GM19468 (cell line): Measurements from ENCODE around the gene PDF.
"Not testable (repeated sequence)": the region's sequence is repeated elsewhere in the genome, so short reads cannot be mapped to it uniquely, and the experiment has no call there.

Experiments used
- ATAC-seq: cut with Tn5 transposase; IDR thresholded peaks from one replicate; pipeline ENCODE4 v1.9.1; 2021; ENCODE audit warnings: mild to moderate bottlenecking, moderate library complexity, moderate number of reproducible peaks; ENCODE audit not compliant: unreplicated experiment; ENCODE audit errors: extremely low read depth

PDF gene

GRCh38 chr16:69330286-69331109 is at the start of gene PDF:
TSS of gene PDF (minus strand) at chr16:69330588. CDS start at chr16:69330570, 18 bp downstream.
- ATAC-seq: peak; percentile 88

- ATAC-seq: no peak
Observed at GRCh38 chr16:69378760-69379159, 48.4 kb upstream of the PDF start.

- no peak for ATAC-seq
Observed at GRCh38 chr16:69378036-69378435, 47.6 kb upstream of the PDF start.

GRCh38 chr16:69376393-69377059 is 46.1 kb upstream of the PDF start:
- ATAC-seq: no peak

GRCh38 chr16:69373019-69373418 is 42.6 kb upstream of the PDF start:
- no peak for ATAC-seq

- ATAC-seq: no peak
Observed at GRCh38 chr16:69371564-69371963, 41.2 kb upstream of the PDF start.

GRCh38 chr16:69368866-69369265 is 38.5 kb upstream of the PDF start:
- no peak for ATAC-seq

GRCh38 chr16:69367980-69368379 is 37.6 kb upstream of the PDF start:
- ATAC-seq: no peak

GRCh38 chr16:69366431-69366830 is 36.0 kb upstream of the PDF start:
- ATAC-seq: no peak

GRCh38 chr16:69365901-69366300 is 35.5 kb upstream of the PDF start:
- no peak for ATAC-seq

GRCh38 chr16:69364088-69364487 is 33.7 kb upstream of the PDF start:
- no peak for ATAC-seq

- ATAC-seq: no peak
Observed at GRCh38 chr16:69363281-69363717, 32.9 kb upstream of the PDF start.

GRCh38 chr16:69360070-69360469 is 29.7 kb upstream of the PDF start:
- not testable (repeated sequence) for ATAC-seq

- no peak for ATAC-seq
Observed at GRCh38 chr16:69351309-69352027, 21.1 kb upstream of the PDF start, which contains the start of gene TMED6. TSS of gene TMED6 (minus strand) at chr16:69351786. CDS start at chr16:69351753, 33 bp downstream.

GRCh38 chr16:69350536-69351133 is 20.2 kb upstream of the PDF start:
- no peak for ATAC-seq

GRCh38 chr16:69349536-69349935 is 19.1 kb upstream of the PDF start:
- ATAC-seq: no peak

- no peak for ATAC-seq
Observed at GRCh38 chr16:69348222-69348621, 17.8 kb upstream of the PDF start.

- no peak for ATAC-seq
Observed at GRCh38 chr16:69346683-69347082, 16.3 kb upstream of the PDF start.

- ATAC-seq: no peak
Observed at GRCh38 chr16:69345923-69346322, 15.5 kb upstream of the PDF start.

GRCh38 chr16:69344171-69344570 is 13.8 kb upstream of the PDF start:
- no peak for ATAC-seq
